Ishikawa (cell line): ENCODE data around the gene ENOX2.
A peak's percentile ranks its signal among the peaks of the same experiment; 100 is the strongest.

Source experiments
- CEBPB ChIP-seq: IDR thresholded peaks from 2 replicates; pipeline ENCODE4 v1.6.1; 2012
- CREB1 ChIP-seq: IDR thresholded peaks from 2 replicates; pipeline ENCODE4 v1.6.1; 2012; ENCODE audit warnings: low read depth
- EGR1 ChIP-seq: IDR thresholded peaks from 2 replicates; pipeline ENCODE4 v1.6.1; 2012
- EP300 ChIP-seq: IDR thresholded peaks from 2 replicates; pipeline ENCODE4 v1.6.1; 2012; ENCODE audit warnings: borderline replicate concordance
- FOXM1 ChIP-seq: IDR thresholded peaks from 2 replicates; pipeline ENCODE4 v1.6.1; 2012; ENCODE audit warnings: low read depth, borderline replicate concordance
- NFIC ChIP-seq: IDR thresholded peaks from 2 replicates; pipeline ENCODE4 v1.6.1; 2012
- RAD21 ChIP-seq: IDR thresholded peaks from 2 replicates; pipeline ENCODE4 v1.6.1; 2012; ENCODE audit warnings: low read depth
- TAF1 ChIP-seq: IDR thresholded peaks from 2 replicates; pipeline ENCODE4 v1.6.1; 2012; ENCODE audit warnings: low read depth, mild to moderate bottlenecking
- TCF12 ChIP-seq: IDR thresholded peaks from 2 replicates; pipeline ENCODE4 v1.6.1; 2012; ENCODE audit warnings: low read depth
- TEAD4 ChIP-seq: IDR thresholded peaks from 2 replicates; pipeline ENCODE4 v1.6.1; 2012
- YY1 ChIP-seq: IDR thresholded peaks from 2 replicates; pipeline ENCODE4 v1.6.1; 2012; ENCODE audit warnings: low read depth
- ZBTB7A ChIP-seq: IDR thresholded peaks from 2 replicates; pipeline ENCODE4 v1.6.1; 2012; ENCODE audit warnings: low read depth
- TF ChIP-seq, protein P1 (sequence below): IDR thresholded peaks from 2 replicates; pipeline ENCODE4 v1.6.1; 2012
- TF ChIP-seq, protein P2 (sequence below): IDR thresholded peaks from 2 replicates; pipeline ENCODE4 v1.6.1; 2012
- TF ChIP-seq, protein P3 (sequence below): IDR thresholded peaks from 2 replicates; pipeline ENCODE4 v1.6.1; 2012; ENCODE audit warnings: low read depth, mild to moderate bottlenecking

ENOX2 gene

DNA sequence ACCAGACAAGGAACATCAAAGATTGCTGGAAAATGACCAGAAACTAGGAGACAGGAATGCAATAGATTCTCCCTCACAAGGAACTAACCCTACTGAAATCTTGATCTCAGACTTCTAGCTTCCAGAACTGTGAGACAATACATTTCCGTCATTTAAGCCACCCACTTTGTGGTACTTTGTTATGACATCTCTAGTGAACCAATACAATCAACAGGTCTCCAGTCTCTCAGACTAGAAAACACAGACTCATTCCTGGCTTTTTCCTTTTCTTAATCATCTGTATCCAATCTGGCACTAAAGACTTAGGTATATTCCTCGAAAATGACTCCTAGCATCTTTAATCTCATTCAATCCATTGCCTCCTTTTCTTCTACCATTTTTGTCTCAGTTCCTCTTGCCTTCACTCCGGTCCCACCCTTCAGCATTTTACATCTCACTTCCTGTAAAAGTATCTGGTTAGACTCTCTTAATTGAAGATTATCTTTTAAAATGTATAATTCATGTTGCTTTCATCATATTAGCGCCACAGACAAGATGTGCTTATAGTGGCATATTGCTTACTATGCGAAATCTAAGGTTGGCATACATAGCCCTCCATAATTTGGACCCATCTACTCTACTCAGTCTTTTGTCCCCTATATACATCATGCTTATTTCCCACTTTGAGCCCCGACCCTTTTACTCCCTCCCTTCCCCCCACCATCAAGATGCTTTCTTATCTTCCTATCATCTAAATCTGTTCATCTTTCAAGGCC, 250.0 kb downstream of the ENOX2 start:
- TF ChIP-seq, protein P1, sequence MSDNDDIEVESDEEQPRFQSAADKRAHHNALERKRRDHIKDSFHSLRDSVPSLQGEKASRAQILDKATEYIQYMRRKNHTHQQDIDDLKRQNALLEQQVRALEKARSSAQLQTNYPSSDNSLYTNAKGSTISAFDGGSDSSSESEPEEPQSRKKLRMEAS = no peak
- TF ChIP-seq FOXM1 (no peak), CREB1 (no peak), ZBTB7A (no peak), EP300 (no peak), TAF1 (no peak), YY1 (no peak), TCF12 (no peak), CEBPB (no peak), EGR1 (no peak), NFIC (no peak), RAD21 (no peak), TEAD4 (no peak)
- TF ChIP-seq, protein P2, sequence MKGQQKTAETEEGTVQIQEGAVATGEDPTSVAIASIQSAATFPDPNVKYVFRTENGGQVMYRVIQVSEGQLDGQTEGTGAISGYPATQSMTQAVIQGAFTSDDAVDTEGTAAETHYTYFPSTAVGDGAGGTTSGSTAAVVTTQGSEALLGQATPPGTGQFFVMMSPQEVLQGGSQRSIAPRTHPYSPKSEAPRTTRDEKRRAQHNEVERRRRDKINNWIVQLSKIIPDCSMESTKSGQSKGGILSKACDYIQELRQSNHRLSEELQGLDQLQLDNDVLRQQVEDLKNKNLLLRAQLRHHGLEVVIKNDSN = no peak
- TF ChIP-seq, protein P3, sequence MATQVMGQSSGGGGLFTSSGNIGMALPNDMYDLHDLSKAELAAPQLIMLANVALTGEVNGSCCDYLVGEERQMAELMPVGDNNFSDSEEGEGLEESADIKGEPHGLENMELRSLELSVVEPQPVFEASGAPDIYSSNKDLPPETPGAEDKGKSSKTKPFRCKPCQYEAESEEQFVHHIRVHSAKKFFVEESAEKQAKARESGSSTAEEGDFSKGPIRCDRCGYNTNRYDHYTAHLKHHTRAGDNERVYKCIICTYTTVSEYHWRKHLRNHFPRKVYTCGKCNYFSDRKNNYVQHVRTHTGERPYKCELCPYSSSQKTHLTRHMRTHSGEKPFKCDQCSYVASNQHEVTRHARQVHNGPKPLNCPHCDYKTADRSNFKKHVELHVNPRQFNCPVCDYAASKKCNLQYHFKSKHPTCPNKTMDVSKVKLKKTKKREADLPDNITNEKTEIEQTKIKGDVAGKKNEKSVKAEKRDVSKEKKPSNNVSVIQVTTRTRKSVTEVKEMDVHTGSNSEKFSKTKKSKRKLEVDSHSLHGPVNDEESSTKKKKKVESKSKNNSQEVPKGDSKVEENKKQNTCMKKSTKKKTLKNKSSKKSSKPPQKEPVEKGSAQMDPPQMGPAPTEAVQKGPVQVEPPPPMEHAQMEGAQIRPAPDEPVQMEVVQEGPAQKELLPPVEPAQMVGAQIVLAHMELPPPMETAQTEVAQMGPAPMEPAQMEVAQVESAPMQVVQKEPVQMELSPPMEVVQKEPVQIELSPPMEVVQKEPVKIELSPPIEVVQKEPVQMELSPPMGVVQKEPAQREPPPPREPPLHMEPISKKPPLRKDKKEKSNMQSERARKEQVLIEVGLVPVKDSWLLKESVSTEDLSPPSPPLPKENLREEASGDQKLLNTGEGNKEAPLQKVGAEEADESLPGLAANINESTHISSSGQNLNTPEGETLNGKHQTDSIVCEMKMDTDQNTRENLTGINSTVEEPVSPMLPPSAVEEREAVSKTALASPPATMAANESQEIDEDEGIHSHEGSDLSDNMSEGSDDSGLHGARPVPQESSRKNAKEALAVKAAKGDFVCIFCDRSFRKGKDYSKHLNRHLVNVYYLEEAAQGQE = no peak

- TF ChIP-seq TCF12 = no peak
- no peak for TF ChIP-seq TAF1
- TF ChIP-seq RAD21 = no peak
- TF ChIP-seq YY1 = no peak
- TF ChIP-seq, protein P3 = peak; percentile 55; the same call in 1 of the 2 replicates
These were observed 253.3 kb downstream of the ENOX2 start for GRCh38 chrX:130649738-130650137.

DNA sequence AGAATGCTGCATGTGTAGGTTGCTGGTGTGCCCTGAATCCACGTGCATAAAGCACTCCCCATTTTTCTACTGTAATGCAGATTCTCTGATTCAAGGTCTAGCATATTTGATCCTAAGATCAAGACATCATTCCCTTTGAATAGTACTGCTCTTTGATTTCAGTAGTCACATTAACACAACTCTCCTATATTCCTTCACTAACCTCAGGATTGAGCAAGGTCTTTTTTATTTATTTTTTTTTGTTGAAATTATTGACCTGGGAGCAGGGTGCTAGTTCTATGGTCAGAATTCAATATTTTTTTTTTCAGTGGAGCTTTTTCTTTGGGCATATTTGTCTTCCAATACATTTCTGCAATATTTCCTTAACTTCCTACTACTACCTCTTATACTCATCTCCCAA, 255.5 kb downstream of the ENOX2 start:
- no peak for TF ChIP-seq NFIC

- TF ChIP-seq TAF1 (no peak), RAD21 (no peak), FOXM1 (no peak), TEAD4 (no peak), ZBTB7A (no peak), CREB1 (no peak), NFIC (no peak), YY1 (no peak), EGR1 (no peak), EP300 (no peak), TCF12 (no peak), CEBPB (no peak)
- TF ChIP-seq, protein P1 = no peak
- TF ChIP-seq, protein P3 = no peak
- TF ChIP-seq, protein P2 = no peak
These were observed 256.9 kb downstream of the ENOX2 start for GRCh38 chrX:130645955-130646583.
